Measurements from ENCODE around the gene APBA2.

Gene APBA2

GRCh38 chr15:28901587-28901980 lies 15.8 kb downstream of the APBA2 start:
- Histone ChIP-seq H3K36me3 (ENCODE audit: control insufficient read depth in 5 of 5, insufficient read depth in 5 of 5, low read length in 5 of 5) (no peaks in the 10 kb centered on the region), H3K27ac (ENCODE audit: low read depth, low read length) (no peak overlapping the region)

DNA sequence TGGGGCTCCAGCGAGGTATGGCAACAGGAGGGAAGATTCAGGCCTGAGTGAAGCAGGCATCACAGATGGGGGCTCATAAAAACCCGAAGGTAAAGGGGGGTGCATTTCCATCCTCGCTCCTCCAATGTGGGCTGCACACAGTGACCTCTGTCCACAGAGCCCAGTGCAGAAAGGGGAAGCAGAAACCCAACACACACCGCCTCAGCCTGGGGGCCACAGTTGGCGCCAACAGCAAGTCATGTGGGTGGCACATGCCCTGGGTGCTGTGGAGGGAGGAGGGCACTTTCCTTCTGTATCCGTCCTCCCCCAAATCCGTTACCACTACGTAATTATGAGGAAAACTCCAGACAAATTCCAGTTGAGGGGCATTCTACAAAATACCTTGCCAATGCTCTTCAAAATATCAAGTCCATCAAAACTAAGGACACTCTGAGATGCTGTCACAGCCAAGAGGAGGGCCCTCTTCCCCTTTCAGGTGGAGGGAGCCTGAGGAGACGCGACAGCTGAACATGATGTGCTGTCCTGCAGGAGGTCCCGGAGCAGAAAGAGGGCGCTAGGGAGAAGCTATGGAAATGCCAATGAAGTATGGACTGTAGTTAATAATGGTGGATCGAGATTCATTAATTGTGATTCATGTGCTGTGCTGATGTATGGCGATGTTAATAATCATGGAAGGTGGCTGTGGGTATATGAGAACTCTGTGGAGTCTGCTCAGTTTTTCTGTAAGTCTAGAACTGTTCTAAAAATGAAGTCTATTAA lies 16.4 kb downstream of the APBA2 start:
- Histone ChIP-seq H3K4me3 (ENCODE audit: low read depth in 1 of 5, low read length in 5 of 5) (no peak overlapping the region), H3K9me3 (ENCODE audit: control insufficient read depth in 5 of 5, low read length in 5 of 5) (no peaks in the 10 kb centered on the region), H3K9ac (ENCODE audit: low read length in 5 of 5) (no peak overlapping the region), H3K27me3 (ENCODE audit: control insufficient read depth in 5 of 5, insufficient read depth in 4 of 5, low read length in 5 of 5) (peaks cover 0 to 7% (median 0%) of the 10 kb centered on the region in 5 donors), H3K36me3 (ENCODE audit: control insufficient read depth in 5 of 5, insufficient read depth in 5 of 5, low read length in 5 of 5) (no peaks in the 10 kb centered on the region), H3K27ac (ENCODE audit: low read depth, low read length) (no peak overlapping the region), H3K4me1 (ENCODE audit: control insufficient read depth in 5 of 5, insufficient read depth in 5 of 5, low read length in 5 of 5) (no peaks in the 10 kb centered on the region)

More at GRCh38 chr15:28901587-28901980, 15.8 kb downstream of the APBA2 start:
- H3K27me3 ChIP-seq (ENCODE audit: control insufficient read depth in 5 of 5, insufficient read depth in 4 of 5, low read length in 5 of 5) = peaks cover 0 to 7% (median 0%) of the 10 kb centered on the region in 5 donors
- H3K9ac ChIP-seq (ENCODE audit: low read length in 5 of 5) = no peak overlapping the region
- no peaks in the 10 kb centered on the region for H3K9me3 ChIP-seq (ENCODE audit: control insufficient read depth in 5 of 5, low read length in 5 of 5)
- H3K4me3 ChIP-seq (ENCODE audit: low read depth in 1 of 5, low read length in 5 of 5) = no peak overlapping the region
- H3K4me1 ChIP-seq (ENCODE audit: control insufficient read depth in 5 of 5, insufficient read depth in 5 of 5, low read length in 5 of 5) = no peaks in the 10 kb centered on the region

DNA sequence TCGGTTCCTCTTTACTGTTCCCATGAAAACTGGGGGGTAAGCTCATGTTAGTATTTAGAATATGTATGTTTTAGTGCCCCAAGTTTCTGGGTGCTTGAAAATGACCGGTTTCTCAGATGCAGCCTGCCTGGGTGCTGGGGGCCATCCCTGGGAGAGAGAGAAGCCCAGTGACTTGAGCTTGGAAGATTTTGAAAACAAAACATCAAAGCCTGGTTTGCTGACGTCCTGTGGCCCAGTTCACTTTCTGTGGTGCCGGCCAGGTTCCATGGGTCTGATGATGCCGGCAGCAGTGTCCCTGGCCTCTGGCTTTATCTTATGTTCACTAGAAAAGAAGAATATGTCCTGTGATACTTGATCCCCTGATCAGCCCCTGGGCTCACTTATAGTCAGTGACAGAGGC lies 17.1 kb downstream of the APBA2 start:
- peaks cover 0 to 7% (median 0%) of the 10 kb centered on the region in 5 donors for H3K27me3 ChIP-seq (ENCODE audit: control insufficient read depth in 5 of 5, insufficient read depth in 4 of 5, low read length in 5 of 5)
- no peak overlapping the region for H3K9ac ChIP-seq (ENCODE audit: low read length in 5 of 5)
- H3K4me3 ChIP-seq (ENCODE audit: low read depth in 1 of 5, low read length in 5 of 5) = no peak overlapping the region
- no peak overlapping the region for H3K27ac ChIP-seq (ENCODE audit: low read depth, low read length)
- peaks cover 0 to under 1% (median 0%) of the 10 kb centered on the region in 5 donors for H3K4me1 ChIP-seq (ENCODE audit: control insufficient read depth in 5 of 5, insufficient read depth in 5 of 5, low read length in 5 of 5)
- no peaks in the 10 kb centered on the region for H3K36me3 ChIP-seq (ENCODE audit: control insufficient read depth in 5 of 5, insufficient read depth in 5 of 5, low read length in 5 of 5)
- H3K9me3 ChIP-seq (ENCODE audit: control insufficient read depth in 5 of 5, low read length in 5 of 5) = no peaks in the 10 kb centered on the region

DNA sequence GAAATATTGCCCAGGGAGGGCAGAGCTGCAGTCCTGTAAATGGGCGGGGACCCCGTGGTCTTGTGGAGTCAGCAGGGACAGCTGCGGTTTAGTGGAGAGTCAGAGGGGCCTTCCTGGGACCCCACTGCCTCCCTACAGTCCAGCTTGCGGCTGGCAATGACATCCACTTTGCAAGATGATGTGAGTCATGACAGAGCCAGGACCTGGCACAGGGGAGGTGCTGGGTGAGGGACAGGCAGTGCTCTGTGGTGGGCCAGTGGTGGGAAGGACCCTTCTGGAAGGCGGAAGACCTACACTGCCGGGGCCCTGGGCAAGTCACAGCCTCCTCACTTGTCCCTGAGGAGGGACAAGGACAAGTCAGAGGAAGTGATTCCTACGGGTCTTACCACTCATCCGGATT lies 17.8 kb downstream of the APBA2 start:
- Histone ChIP-seq H3K4me3 (ENCODE audit: low read depth in 1 of 5, low read length in 5 of 5) (no peak overlapping the region), H3K36me3 (ENCODE audit: control insufficient read depth in 5 of 5, insufficient read depth in 5 of 5, low read length in 5 of 5) (no peaks in the 10 kb centered on the region), H3K4me1 (ENCODE audit: control insufficient read depth in 5 of 5, insufficient read depth in 5 of 5, low read length in 5 of 5) (peaks cover 0 to 1% (median 0%) of the 10 kb centered on the region in 5 donors), H3K9me3 (ENCODE audit: control insufficient read depth in 5 of 5, low read length in 5 of 5) (no peaks in the 10 kb centered on the region), H3K27ac (ENCODE audit: low read depth, low read length) (no peak overlapping the region), H3K9ac (ENCODE audit: low read length in 5 of 5) (no peak overlapping the region), H3K27me3 (ENCODE audit: control insufficient read depth in 5 of 5, insufficient read depth in 4 of 5, low read length in 5 of 5) (peaks cover 0 to 7% (median 0%) of the 10 kb centered on the region in 5 donors)

DNA sequence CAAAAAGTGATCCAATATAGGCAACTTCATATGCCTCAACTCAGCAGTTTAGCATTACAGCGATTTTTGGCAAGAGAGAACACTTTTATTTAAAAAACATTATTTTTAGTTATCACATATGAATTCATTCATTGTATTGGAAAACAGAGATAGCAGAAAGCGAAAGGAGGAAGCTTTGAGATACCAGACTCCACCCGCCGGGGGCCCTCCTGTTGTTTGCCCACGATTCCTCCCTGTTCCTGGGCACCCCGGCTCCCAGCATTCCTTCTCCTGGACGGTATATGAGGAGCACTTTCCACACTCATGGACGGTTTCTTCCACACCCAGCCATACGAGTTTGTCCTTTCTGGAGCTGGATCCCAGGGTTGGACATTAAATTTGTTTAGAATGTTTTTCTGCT lies 18.2 kb downstream of the APBA2 start:
- H3K4me3 ChIP-seq (ENCODE audit: low read depth in 1 of 5, low read length in 5 of 5) = no peak overlapping the region
- no peaks in the 10 kb centered on the region for H3K36me3 ChIP-seq (ENCODE audit: control insufficient read depth in 5 of 5, insufficient read depth in 5 of 5, low read length in 5 of 5)
- H3K9ac ChIP-seq (ENCODE audit: low read length in 5 of 5) = no peak overlapping the region

GRCh38 chr15:28904541-28905315 lies 19.0 kb downstream of the APBA2 start:
- peaks cover 0 to 7% (median 0%) of the 10 kb centered on the region in 5 donors for H3K27me3 ChIP-seq (ENCODE audit: control insufficient read depth in 5 of 5, insufficient read depth in 4 of 5, low read length in 5 of 5)
- H3K4me3 ChIP-seq (ENCODE audit: low read depth in 1 of 5, low read length in 5 of 5) = no peak overlapping the region
- H3K4me1 ChIP-seq (ENCODE audit: control insufficient read depth in 5 of 5, insufficient read depth in 5 of 5, low read length in 5 of 5) = peaks cover 0 to 1% (median 0%) of the 10 kb centered on the region in 5 donors
- H3K9ac ChIP-seq (ENCODE audit: low read length in 5 of 5) = no peak overlapping the region
- H3K36me3 ChIP-seq (ENCODE audit: control insufficient read depth in 5 of 5, insufficient read depth in 5 of 5, low read length in 5 of 5) = no peaks in the 10 kb centered on the region
- no peaks in the 10 kb centered on the region for H3K9me3 ChIP-seq (ENCODE audit: control insufficient read depth in 5 of 5, low read length in 5 of 5)
- no peak overlapping the region for H3K27ac ChIP-seq (ENCODE audit: low read depth, low read length)

More for the DNA sequence above, 18.2 kb downstream of the APBA2 start:
- peaks cover 0 to 1% (median 0%) of the 10 kb centered on the region in 5 donors for H3K4me1 ChIP-seq (ENCODE audit: control insufficient read depth in 5 of 5, insufficient read depth in 5 of 5, low read length in 5 of 5)
- H3K27ac ChIP-seq (ENCODE audit: low read depth, low read length) = no peak overlapping the region
- peaks cover 0 to 7% (median 0%) of the 10 kb centered on the region in 5 donors for H3K27me3 ChIP-seq (ENCODE audit: control insufficient read depth in 5 of 5, insufficient read depth in 4 of 5, low read length in 5 of 5)
- no peaks in the 10 kb centered on the region for H3K9me3 ChIP-seq (ENCODE audit: control insufficient read depth in 5 of 5, low read length in 5 of 5)

DNA sequence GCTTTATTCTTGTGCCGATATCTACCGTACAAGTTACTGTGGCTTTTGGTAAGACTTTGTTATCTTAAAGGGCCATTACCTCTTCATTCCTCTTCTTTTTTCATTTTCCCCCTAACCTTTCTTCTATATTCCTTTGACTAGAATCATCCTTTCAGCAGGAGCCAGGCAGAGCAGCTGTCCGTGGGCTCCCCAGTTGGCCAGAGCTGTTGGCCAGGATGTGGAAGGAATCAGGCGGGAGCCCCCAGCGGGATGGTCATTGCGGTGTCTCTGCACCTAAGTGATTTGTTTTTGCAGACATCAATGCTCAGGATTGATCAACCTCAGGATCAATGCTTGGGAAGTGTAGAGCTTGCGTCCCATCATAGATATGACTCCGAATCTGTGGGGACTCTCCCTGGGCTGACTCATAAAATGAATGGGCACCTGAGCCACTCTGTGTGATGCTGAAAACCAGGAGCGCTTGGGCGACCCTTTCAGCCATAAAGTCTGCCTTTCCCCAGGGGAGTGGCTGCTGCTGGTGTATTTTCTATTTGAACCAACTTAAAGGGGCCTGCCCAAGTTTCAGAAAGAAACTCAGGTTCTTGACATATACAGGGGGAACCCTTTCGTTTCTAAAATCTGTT lies 21.7 kb downstream of the APBA2 start:
- Histone ChIP-seq H3K27ac (ENCODE audit: low read depth, low read length) (no peak overlapping the region), H3K27me3 (ENCODE audit: control insufficient read depth in 5 of 5, insufficient read depth in 4 of 5, low read length in 5 of 5) (peaks cover 0 to 8% (median 0%) of the 10 kb centered on the region in 5 donors), H3K4me3 (ENCODE audit: low read depth in 1 of 5, low read length in 5 of 5) (no peak overlapping the region)

DNA sequence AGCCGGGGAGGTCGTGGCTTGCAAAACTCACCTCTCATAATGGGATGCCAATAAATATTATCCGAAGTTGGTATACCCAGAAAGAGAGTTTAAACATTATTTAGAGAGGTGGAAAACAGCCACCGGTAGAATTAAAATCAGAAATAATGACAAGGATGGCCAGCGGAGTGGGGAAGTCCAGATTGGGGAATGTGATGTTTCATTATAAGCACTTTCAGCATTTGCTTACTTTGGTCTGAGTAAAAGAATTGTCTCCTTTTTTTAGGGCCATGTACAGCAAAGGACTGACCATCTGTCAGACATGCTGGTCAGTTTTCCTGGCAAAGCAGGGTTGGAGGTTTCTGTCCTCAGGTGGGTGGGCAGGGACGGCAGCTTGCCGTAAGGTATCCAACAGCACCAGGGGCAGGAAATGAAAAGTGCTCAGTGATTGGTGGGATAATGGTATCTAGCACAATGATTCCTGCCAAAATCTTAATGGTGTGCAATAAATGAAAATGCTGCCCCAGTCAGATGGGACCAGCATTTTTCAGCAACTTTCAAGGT lies 24.3 kb downstream of the APBA2 start:
- Histone ChIP-seq H3K4me1 (ENCODE audit: control insufficient read depth in 5 of 5, insufficient read depth in 5 of 5, low read length in 5 of 5) (peaks cover 0 to 1% (median 0%) of the 10 kb centered on the region in 5 donors), H3K9ac (ENCODE audit: low read length in 5 of 5) (no peak overlapping the region), H3K4me3 (ENCODE audit: low read depth in 1 of 5, low read length in 5 of 5) (no peak overlapping the region), H3K36me3 (ENCODE audit: control insufficient read depth in 5 of 5, insufficient read depth in 5 of 5, low read length in 5 of 5) (no peaks in the 10 kb centered on the region), H3K27me3 (ENCODE audit: control insufficient read depth in 5 of 5, insufficient read depth in 4 of 5, low read length in 5 of 5) (peaks cover 0 to 4% (median 0%) of the 10 kb centered on the region in 5 donors), H3K27ac (ENCODE audit: low read depth, low read length) (no peak overlapping the region), H3K9me3 (ENCODE audit: control insufficient read depth in 5 of 5, low read length in 5 of 5) (no peaks in the 10 kb centered on the region)

More for the DNA sequence above, 21.7 kb downstream of the APBA2 start:
- Histone ChIP-seq H3K36me3 (ENCODE audit: control insufficient read depth in 5 of 5, insufficient read depth in 5 of 5, low read length in 5 of 5) (no peaks in the 10 kb centered on the region), H3K4me1 (ENCODE audit: control insufficient read depth in 5 of 5, insufficient read depth in 5 of 5, low read length in 5 of 5) (peaks cover 0 to 1% (median 0%) of the 10 kb centered on the region in 5 donors), H3K9ac (ENCODE audit: low read length in 5 of 5) (no peak overlapping the region), H3K9me3 (ENCODE audit: control insufficient read depth in 5 of 5, low read length in 5 of 5) (no peaks in the 10 kb centered on the region)

- Histone ChIP-seq H3K9me3 (ENCODE audit: control insufficient read depth in 5 of 5, low read length in 5 of 5) (no peaks in the 10 kb centered on the region), H3K9ac (ENCODE audit: low read length in 5 of 5) (no peak overlapping the region), H3K27me3 (ENCODE audit: control insufficient read depth in 5 of 5, insufficient read depth in 4 of 5, low read length in 5 of 5) (peaks cover 4 to 13% (median 9%) of the 10 kb centered on the region in 5 donors), H3K36me3 (ENCODE audit: control insufficient read depth in 5 of 5, insufficient read depth in 5 of 5, low read length in 5 of 5) (no peaks in the 10 kb centered on the region), H3K4me3 (ENCODE audit: low read depth in 1 of 5, low read length in 5 of 5) (no peak overlapping the region), H3K4me1 (ENCODE audit: control insufficient read depth in 5 of 5, insufficient read depth in 5 of 5, low read length in 5 of 5) (peaks cover 0 to 1% (median 0%) of the 10 kb centered on the region in 5 donors), H3K27ac (ENCODE audit: low read depth, low read length) (no peak overlapping the region)
These were observed 25.6 kb downstream of the APBA2 start for GRCh38 chr15:28911310-28911931.

All from subcutaneous abdominal adipose tissue (tissue), 5 donors.